ENCODE results near the gene KIF26B. TPM values are rescaled to one million over a fixed set of nuclear protein-coding genes. Genes with fewer than 3 reads are reported as not detected.

Gene KIF26B
- total and polyA plus RNA-seq, 2 of the 4 experiments (the other 2 are of a cell fraction): 0.53 to 0.54 TPM

DNA sequence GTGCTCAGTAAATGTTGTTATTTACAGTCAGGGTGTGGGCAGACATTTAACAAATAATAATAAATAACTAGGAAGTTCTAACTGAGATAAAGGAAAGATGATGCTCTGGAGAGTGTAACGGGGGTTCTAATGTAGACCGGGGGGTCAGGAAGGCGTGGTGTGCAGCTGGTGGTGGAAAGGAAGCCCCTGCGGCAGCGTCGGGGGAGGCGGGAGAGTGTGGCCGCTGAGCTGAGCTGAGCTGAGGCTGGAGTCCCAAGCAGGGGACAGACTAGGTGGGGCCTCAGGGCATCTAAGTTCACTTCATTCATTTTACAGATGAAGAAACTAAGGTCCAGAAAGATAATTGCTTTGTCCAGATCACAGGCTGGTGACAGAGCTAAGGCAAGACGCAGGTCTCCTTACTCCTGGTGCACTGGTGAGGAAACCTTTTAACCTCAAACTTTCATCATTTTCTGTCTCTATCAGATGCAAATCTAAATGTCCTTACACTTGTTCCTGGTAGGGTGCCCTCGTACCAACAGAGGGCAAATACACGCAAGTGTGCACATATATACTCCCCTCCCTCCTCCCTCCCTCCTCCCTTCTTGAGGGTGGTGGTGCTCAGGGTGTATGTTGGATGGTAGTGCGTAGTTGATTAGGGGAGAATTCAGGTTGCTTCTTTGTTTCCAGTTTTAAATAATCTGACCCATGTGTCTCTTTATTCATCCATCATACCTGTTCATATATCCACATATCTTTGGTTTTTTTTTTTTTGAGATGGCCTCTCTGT is 44.1 kb downstream of the KIF26B start:
- Histone ChIP-seq H4K5ac (ENCODE audit: low read depth, low read length) (no peak overlapping the region), H3K4me1 (ENCODE audit: control insufficient read depth, insufficient read depth, low read length) (no peaks in the 10 kb centered on the region), H4K91ac (ENCODE audit: insufficient read depth, low read depth, low read length) (no peak overlapping the region), H4K8ac (ENCODE audit: low read depth in 2 of 2, low read length in 2 of 2) (no peak overlapping the region), H3K9me1 (ENCODE audit: insufficient read depth, low read length) (no peaks in the 10 kb centered on the region), H3K9me3 (ENCODE audit: control insufficient read depth, insufficient read depth, low read length) (no peaks in the 10 kb centered on the region), H3K27me3 (ENCODE audit: control insufficient read depth, insufficient read depth, low read length) (no peaks in the 10 kb centered on the region), H3K23ac (ENCODE audit: low read depth, low read length) (no peak overlapping the region), H2AK5ac (ENCODE audit: low read depth, low read length) (no peak overlapping the region), H2BK120ac (ENCODE audit: low read depth, low read length) (no peak overlapping the region), H4K20me1 (ENCODE audit: insufficient read depth, low read length) (no peaks in the 10 kb centered on the region), H2BK5ac (ENCODE audit: low read depth, low read length, poor library complexity, severe bottlenecking) (no peak overlapping the region), H3K14ac (replicated peaks; ENCODE audit: low read depth, low read length) (no peak overlapping the region), H3K18ac (ENCODE audit: low read depth, low read length) (no peak overlapping the region), H3K4me2 (ENCODE audit: low read depth, low read length) (no peak overlapping the region), H3K9ac (ENCODE audit: low read depth, low read length) (no peak overlapping the region), H2BK20ac (ENCODE audit: low read depth, low read length) (no peak overlapping the region), H3K27ac (ENCODE audit: insufficient read depth, low read length) (no peak overlapping the region), H2BK15ac (ENCODE audit: low read depth, low read length) (no peak overlapping the region), H3K36me3 (ENCODE audit: control insufficient read depth, insufficient read depth, low read length) (no peaks in the 10 kb centered on the region), H3K56ac (ENCODE audit: extremely low read depth, insufficient read depth, low read length) (no peak overlapping the region), H3K4me3 (ENCODE audit: insufficient read depth, low read depth, low read length) (no peak overlapping the region), H3K79me1 (ENCODE audit: low read depth in 1 of 2, low read length in 2 of 2) (no peaks in the 10 kb centered on the region), H3K4ac (ENCODE audit: low read depth, low read length) (no peak overlapping the region), H2AK9ac (replicated peaks; ENCODE audit: low read depth, low read length, poor library complexity) (no peak overlapping the region), H2AFZ (replicated peaks; ENCODE audit: low read length, poor library complexity) (no peak overlapping the region)
- ATAC-seq (ENCODE audit: low read depth) (no peak), DNase-seq (no peak)
- intact Hi-C loops (cut with micrococcal nuclease) (no loop called here), dilution Hi-C loops (cut with HindIII; ENCODE audit: low sequenced_read_pairs, unreplicated experiment) (no loop called here), in situ Hi-C loops (cut with MboI; ENCODE audit: low sequenced_read_pairs) (no loop called here)
- WGBS, 2 experiments (ENCODE audit: extremely low coverage in 2 of 2, insufficient read length in 1 of 2): no CpG with 5 or more reads among the region's 12 CpGs
- BruUV-seq (replicated peaks): no TSS peak
- TF ChIP-seq MAZ (IDR thresholded peaks at IDR 0.05; ENCODE audit: borderline replicate concordance, low read depth, low read length): no peak
- TF ChIP-seq ELK1 (IDR thresholded peaks at IDR 0.05; ENCODE audit: borderline replicate concordance, low read depth, low read length): no peak
- no peak for TF ChIP-seq RFX5 (IDR thresholded peaks at IDR 0.05; ENCODE audit: low read depth, low read length)
- TF ChIP-seq MXI1 (IDR thresholded peaks at IDR 0.05; ENCODE audit: borderline replicate concordance, low read depth, low read length): no peak
- TF ChIP-seq RCOR1 (IDR thresholded peaks at IDR 0.05; ENCODE audit: insufficient replicate concordance, low read length): no peak
- no peak for TF ChIP-seq POLR2A (IDR thresholded peaks at IDR 0.05; ENCODE audit: low read depth, low read length)
- TF ChIP-seq, protein P1, sequence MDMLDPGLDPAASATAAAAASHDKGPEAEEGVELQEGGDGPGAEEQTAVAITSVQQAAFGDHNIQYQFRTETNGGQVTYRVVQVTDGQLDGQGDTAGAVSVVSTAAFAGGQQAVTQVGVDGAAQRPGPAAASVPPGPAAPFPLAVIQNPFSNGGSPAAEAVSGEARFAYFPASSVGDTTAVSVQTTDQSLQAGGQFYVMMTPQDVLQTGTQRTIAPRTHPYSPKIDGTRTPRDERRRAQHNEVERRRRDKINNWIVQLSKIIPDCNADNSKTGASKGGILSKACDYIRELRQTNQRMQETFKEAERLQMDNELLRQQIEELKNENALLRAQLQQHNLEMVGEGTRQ (IDR thresholded peaks at IDR 0.05; ENCODE audit: low read depth, low read length): no peak
- no peak for TF ChIP-seq NFE2L2 (IDR thresholded peaks at IDR 0.05; ENCODE audit: low read depth, low read length)
- no peak for TF ChIP-seq FOS (IDR thresholded peaks at IDR 0.05; ENCODE audit: low read depth, low read length)
- no peak for TF ChIP-seq MAFK (IDR thresholded peaks at IDR 0.05; ENCODE audit: low read depth, low read length)
- TF ChIP-seq CEBPB (IDR thresholded peaks at IDR 0.05; ENCODE audit: low read depth, low read length): no peak
- no peak for TF ChIP-seq SMC3 (IDR thresholded peaks at IDR 0.05; ENCODE audit: low read depth, low read length)
- TF ChIP-seq CHD1 (IDR thresholded peaks at IDR 0.05; ENCODE audit: low read depth, low read length): no peak
- TF ChIP-seq, protein P2, sequence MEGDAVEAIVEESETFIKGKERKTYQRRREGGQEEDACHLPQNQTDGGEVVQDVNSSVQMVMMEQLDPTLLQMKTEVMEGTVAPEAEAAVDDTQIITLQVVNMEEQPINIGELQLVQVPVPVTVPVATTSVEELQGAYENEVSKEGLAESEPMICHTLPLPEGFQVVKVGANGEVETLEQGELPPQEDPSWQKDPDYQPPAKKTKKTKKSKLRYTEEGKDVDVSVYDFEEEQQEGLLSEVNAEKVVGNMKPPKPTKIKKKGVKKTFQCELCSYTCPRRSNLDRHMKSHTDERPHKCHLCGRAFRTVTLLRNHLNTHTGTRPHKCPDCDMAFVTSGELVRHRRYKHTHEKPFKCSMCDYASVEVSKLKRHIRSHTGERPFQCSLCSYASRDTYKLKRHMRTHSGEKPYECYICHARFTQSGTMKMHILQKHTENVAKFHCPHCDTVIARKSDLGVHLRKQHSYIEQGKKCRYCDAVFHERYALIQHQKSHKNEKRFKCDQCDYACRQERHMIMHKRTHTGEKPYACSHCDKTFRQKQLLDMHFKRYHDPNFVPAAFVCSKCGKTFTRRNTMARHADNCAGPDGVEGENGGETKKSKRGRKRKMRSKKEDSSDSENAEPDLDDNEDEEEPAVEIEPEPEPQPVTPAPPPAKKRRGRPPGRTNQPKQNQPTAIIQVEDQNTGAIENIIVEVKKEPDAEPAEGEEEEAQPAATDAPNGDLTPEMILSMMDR (conservative IDR thresholded peaks at IDR 0.05; ENCODE audit: low read depth, low read length): no peak
- no peak for TF ChIP-seq BHLHE40 (IDR thresholded peaks at IDR 0.05; ENCODE audit: low read depth, low read length)
- no peak for TF ChIP-seq RAD21 (IDR thresholded peaks at IDR 0.05; ENCODE audit: low read length)
- POLR2A ChIA-PET (ENCODE audit: unreplicated experiment): no interaction called here
- CTCF ChIA-PET: interaction anchor here (0.7 kb wide), 1 partner anchor 1075 kb away, joined by 3 read pairs; no protein-coding TSS in a partner anchor

Measured in IMR-90 (cell line).